ENCODE data around the gene INSR. TPM values are rescaled to one million over a fixed set of nuclear protein-coding genes. Genes with fewer than 3 reads are reported as not detected.

INSR gene
- total and polyA plus RNA-seq, 2 donors (not counting 3 experiments of a cell fraction or from before 2014, with no cell fraction given), result 4.9 to 19.5 TPM

DNA sequence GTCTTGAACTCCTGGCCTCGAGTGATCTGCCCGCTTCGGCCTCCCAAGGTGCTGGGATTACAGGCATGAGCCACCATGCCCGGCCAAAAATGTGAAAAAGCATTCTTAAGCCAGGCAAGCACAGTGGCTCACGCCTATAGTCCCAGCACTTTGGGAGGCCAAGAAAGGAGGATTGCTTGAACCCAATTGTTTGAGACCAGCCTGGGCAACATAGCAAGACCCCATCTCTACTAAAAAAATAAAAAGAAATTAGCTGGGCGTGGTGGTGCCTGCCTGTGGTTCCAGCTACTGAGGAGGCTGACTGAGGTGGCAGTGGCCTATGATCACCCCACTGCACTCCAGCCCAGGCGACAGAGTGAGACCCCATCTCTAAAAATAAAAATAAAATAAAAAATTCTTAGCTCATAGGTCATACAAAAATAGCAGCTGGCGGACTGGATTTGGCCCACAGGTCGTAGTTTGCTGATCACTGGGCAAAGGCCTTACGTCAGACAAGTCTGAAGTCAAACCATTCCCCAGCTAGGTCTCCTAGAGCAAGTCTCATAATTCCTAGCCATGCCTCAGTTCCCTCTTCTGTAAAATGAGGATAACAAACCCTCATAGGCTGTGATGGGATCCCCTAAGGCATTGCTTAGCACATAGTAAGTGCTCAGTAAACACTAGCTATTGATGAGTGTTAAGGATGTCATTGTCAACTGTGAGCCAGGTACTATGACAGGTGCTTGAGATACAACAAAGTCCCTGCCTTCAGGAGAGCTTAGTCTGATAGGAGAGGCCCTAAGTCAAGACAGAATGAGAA is 36.0 kb downstream of the INSR start:
- H3K79me2 ChIP-seq (ENCODE audit: control insufficient read depth, insufficient read depth, low read length), result no peaks in the 10 kb centered on the region

More for the DNA sequence above, 36.0 kb downstream of the INSR start:
- POLR2A ChIA-PET, result interaction anchor here (0.5 to 0.7 kb wide), 2 partner anchors 32 to 159 kb away, joined by 6 to 7 read pairs; no protein-coding TSS in a partner anchor
- no peaks in the 10 kb centered on the region for H3K27me3 ChIP-seq (ENCODE audit: control insufficient read depth in 2 of 2, insufficient read depth in 2 of 2, low read length in 2 of 2)
- H3K4me1 ChIP-seq (ENCODE audit: control insufficient read depth, extremely low read depth, insufficient read depth, low read length), result peaks cover 4% of the 10 kb centered on the region
- H4K20me1 ChIP-seq (replicated peaks; ENCODE audit: control insufficient read depth, extremely low read depth, insufficient read depth, low read length), result no peaks in the 10 kb centered on the region
- DNase-seq (ENCODE audit: low read depth, low spot score) (no peak), FAIRE-seq (no peak)
- no peaks in the 10 kb centered on the region for H3K9me3 ChIP-seq (replicated peaks; ENCODE audit: control insufficient read depth, insufficient read depth, low read length)
- no peak overlapping the region for H3K4me3 ChIP-seq (replicated peaks in 1 of 3; ENCODE audit: insufficient read depth in 1 of 3, low read depth in 1 of 3, low read length in 3 of 3)
- H3K9ac ChIP-seq (replicated peaks; ENCODE audit: extremely low read depth, insufficient read depth, low read length), result no peak overlapping the region
- dilution Hi-C loops (cut with MboI; ENCODE audit: extremely low pct_ligation_motif_present, low sequenced_read_pairs) (no loop called here), intact Hi-C loops (cut with micrococcal nuclease) (no loop called here)
- TF ChIP-seq EZH2 (IDR thresholded peaks at IDR 0.05; ENCODE audit: borderline replicate concordance, low read depth, low read length, severe bottlenecking) (no peak), MYC (IDR thresholded peaks at IDR 0.05; ENCODE audit: low read depth, low read length) (no peak), JUN (IDR thresholded peaks at IDR 0.05; ENCODE audit: borderline replicate concordance, insufficient read depth, insufficient read length, low read depth) (no peak), CTCF (IDR thresholded peaks at IDR 0.05; ENCODE audit: extremely low read depth in 1 of 2, insufficient read depth in 1 of 2, low read depth in 1 of 2, low read length in 2 of 2) (no peak), POLR2AphosphoS5 (IDR thresholded peaks at IDR 0.05; ENCODE audit: insufficient read depth, low read depth, low read length) (no peak), FOS (IDR thresholded peaks at IDR 0.05; ENCODE audit: borderline replicate concordance, insufficient read depth, low read length) (no peak), GATA2 (IDR thresholded peaks at IDR 0.05; ENCODE audit: insufficient read depth, insufficient read length, low read depth, low read length) (no peak)
- H3K27ac ChIP-seq (ENCODE audit: insufficient read depth, low read depth, low read length), result no peak overlapping the region
- CTCF ChIA-PET, result interaction anchor here (0.8 kb wide), 1 partner anchor 110 kb away, joined by 3 read pairs; no protein-coding TSS in a partner anchor
- no TSS peak for BruUV-seq (replicated peaks)
- no peak overlapping the region for H3K4me2 ChIP-seq (ENCODE audit: insufficient read depth, low read length)
- H3K36me3 ChIP-seq (ENCODE audit: control insufficient read depth in 2 of 2, extremely low read depth in 1 of 2, insufficient read depth in 2 of 2, low read length in 2 of 2), result no peaks in the 10 kb centered on the region
- no peaks in the 10 kb centered on the region for H3K9me1 ChIP-seq (replicated peaks; ENCODE audit: control insufficient read depth, extremely low read depth, insufficient read depth, low read length)
- no peak overlapping the region for H2AFZ ChIP-seq (ENCODE audit: low read depth, low read length)

Measured in endothelial cell of umbilical vein (primary cell).